ENCODE data around the gene LHX5. TPM values are rescaled to one million over a fixed set of nuclear protein-coding genes. Genes with fewer than 3 reads are reported as not detected.

LHX5 gene
- 0.07 TPM for polyA plus RNA-seq (2013, experiment 1 of 2)
- polyA plus RNA-seq (2013, experiment 2 of 2): 0.10 TPM

- 1% methylated on average over 38 of the region's 43 CpGs for WGBS, 2 experiments (ENCODE audit: insufficient coverage in 2 of 2)
- no peaks in the 10 kb centered on the region for H3K36me3 ChIP-seq (ENCODE audit: control insufficient read depth, insufficient read depth, low read length)
- no peaks in the 10 kb centered on the region for H3K9me3 ChIP-seq (ENCODE audit: control insufficient read depth, low read length)
- H3K4me1 ChIP-seq (ENCODE audit: control insufficient read depth, insufficient read depth, low read length, poor library complexity, severe bottlenecking): peaks cover 14% of the 10 kb centered on the region
- no peak within 1 kb of the TSS for H3K4me3 ChIP-seq (ENCODE audit: extremely low read depth, insufficient read depth, low read length, poor library complexity, severe bottlenecking)
- H3K27ac ChIP-seq (ENCODE audit: low read depth, low read length, severe bottlenecking): no peak within 1 kb of the TSS
These were observed at the start of gene LHX5 for GRCh38 chr12:113471619-113472171. Gene LHX5 (minus strand): TSS chr12:113471871. CDS start chr12:113471498, 373 bp downstream.

- no peaks in the 10 kb centered on the region for H3K9me3 ChIP-seq (ENCODE audit: control insufficient read depth, low read length)
- no peak overlapping the region for H3K4me3 ChIP-seq (ENCODE audit: extremely low read depth, insufficient read depth, low read length, poor library complexity, severe bottlenecking)
- no peak overlapping the region for H3K27ac ChIP-seq (ENCODE audit: low read depth, low read length, severe bottlenecking)
- H3K36me3 ChIP-seq (ENCODE audit: control insufficient read depth, insufficient read depth, low read length): no peaks in the 10 kb centered on the region
- H3K4me1 ChIP-seq (ENCODE audit: control insufficient read depth, insufficient read depth, low read length, poor library complexity, severe bottlenecking): peaks cover 4% of the 10 kb centered on the region
- 53 to 70% methylated on average over 13 to 18 of the region's 40 CpGs for WGBS, 2 experiments (ENCODE audit: insufficient coverage in 2 of 2)
These were observed 48.0 kb upstream of the LHX5 start for GRCh38 chr12:113519464-113520307.

DNA sequence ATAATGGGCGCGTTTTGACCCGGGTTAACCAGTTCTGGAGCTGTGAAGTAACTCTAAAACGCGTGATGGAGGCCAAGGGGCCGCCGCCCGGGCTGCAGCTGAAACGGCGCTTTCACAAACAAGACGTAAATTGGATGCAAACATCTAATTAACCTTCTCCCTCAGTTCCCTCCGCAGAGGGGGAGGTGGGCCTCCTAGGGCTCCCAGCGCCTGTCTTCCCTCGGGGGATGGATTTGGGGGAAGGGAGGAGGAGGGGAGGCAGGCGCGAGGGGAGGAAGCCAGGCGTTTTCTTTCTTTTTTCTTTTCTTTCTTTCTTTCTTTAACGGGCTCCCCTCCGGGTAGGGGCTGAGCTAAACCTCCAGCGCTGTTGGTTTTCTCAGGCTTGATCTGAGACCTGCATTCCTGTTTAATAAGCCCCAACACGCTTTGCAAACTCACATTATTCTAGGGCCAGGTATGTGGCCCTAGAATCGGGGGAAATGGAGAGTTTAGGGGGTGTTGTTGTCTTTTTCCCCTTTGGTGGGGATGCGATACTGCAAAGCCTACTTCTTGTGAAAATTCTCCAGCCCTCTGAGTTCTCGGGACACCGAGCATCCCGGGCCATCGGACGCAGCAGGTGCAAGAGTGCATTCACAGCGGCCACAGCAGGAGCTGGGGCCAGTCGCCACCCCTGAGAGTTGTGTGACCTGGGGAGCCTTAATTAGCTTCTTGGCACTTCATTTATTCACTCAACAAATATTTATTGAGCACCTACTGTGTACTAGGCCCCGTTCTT, 43.6 kb upstream of the LHX5 start:
- no peak overlapping the region for H3K4me3 ChIP-seq (ENCODE audit: extremely low read depth, insufficient read depth, low read length, poor library complexity, severe bottlenecking)
- H3K36me3 ChIP-seq (ENCODE audit: control insufficient read depth, insufficient read depth, low read length): no peaks in the 10 kb centered on the region
- peaks cover 6% of the 10 kb centered on the region for H3K4me1 ChIP-seq (ENCODE audit: control insufficient read depth, insufficient read depth, low read length, poor library complexity, severe bottlenecking)
- H3K27ac ChIP-seq (ENCODE audit: low read depth, low read length, severe bottlenecking): no peak overlapping the region
- no peaks in the 10 kb centered on the region for H3K9me3 ChIP-seq (ENCODE audit: control insufficient read depth, low read length)
- WGBS, 2 experiments (ENCODE audit: insufficient coverage in 2 of 2): 1 to 3% methylated on average over 12 to 13 of the region's 31 CpGs

- WGBS, 2 experiments (ENCODE audit: insufficient coverage in 2 of 2): 40 to 45% methylated on average over 3 to 5 of the region's 8 CpGs
- Histone ChIP-seq H3K4me3 (ENCODE audit: extremely low read depth, insufficient read depth, low read length, poor library complexity, severe bottlenecking) (no peak overlapping the region), H3K9me3 (ENCODE audit: control insufficient read depth, low read length) (no peaks in the 10 kb centered on the region), H3K36me3 (ENCODE audit: control insufficient read depth, insufficient read depth, low read length) (no peaks in the 10 kb centered on the region), H3K4me1 (ENCODE audit: control insufficient read depth, insufficient read depth, low read length, poor library complexity, severe bottlenecking) (peaks cover 6% of the 10 kb centered on the region), H3K27ac (ENCODE audit: low read depth, low read length, severe bottlenecking) (no peak overlapping the region)
These were observed 42.9 kb upstream of the LHX5 start for GRCh38 chr12:113514602-113515001.

DNA sequence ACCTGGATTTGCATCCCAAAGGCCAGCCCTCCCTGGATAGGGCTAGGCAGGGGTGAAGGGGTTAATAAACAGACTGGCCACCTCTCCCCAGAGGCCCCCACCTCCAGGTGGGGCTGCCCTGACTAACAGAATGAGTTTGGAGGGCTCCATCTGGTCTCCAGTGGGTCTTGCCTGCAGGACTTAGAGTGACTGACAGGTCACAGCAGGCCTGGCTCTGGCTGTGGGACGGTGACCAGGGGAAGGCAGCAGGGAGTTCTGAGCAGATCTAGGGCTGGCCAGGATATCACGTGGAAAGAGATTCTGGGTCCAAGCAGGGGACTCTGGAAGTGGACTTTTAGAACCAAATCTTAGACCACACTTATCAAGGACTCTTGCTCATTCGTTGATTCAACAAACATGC, 40.9 kb upstream of the LHX5 start:
- Histone ChIP-seq H3K9me3 (ENCODE audit: control insufficient read depth, low read length) (no peaks in the 10 kb centered on the region), H3K4me3 (ENCODE audit: extremely low read depth, insufficient read depth, low read length, poor library complexity, severe bottlenecking) (no peak overlapping the region), H3K27ac (ENCODE audit: low read depth, low read length, severe bottlenecking) (no peak overlapping the region), H3K4me1 (ENCODE audit: control insufficient read depth, insufficient read depth, low read length, poor library complexity, severe bottlenecking) (peaks cover 6% of the 10 kb centered on the region), H3K36me3 (ENCODE audit: control insufficient read depth, insufficient read depth, low read length) (no peaks in the 10 kb centered on the region)
- WGBS, 2 experiments (ENCODE audit: insufficient coverage in 2 of 2): 14% methylated on average over 1 of the region's 3 CpGs; no CpG with 5 or more reads in 1 of the 2 experiments

GRCh38 chr12:113506867-113507266, 35.2 kb upstream of the LHX5 start:
- no peaks in the 10 kb centered on the region for H3K36me3 ChIP-seq (ENCODE audit: control insufficient read depth, insufficient read depth, low read length)
- no peak overlapping the region for H3K4me3 ChIP-seq (ENCODE audit: extremely low read depth, insufficient read depth, low read length, poor library complexity, severe bottlenecking)
- H3K27ac ChIP-seq (ENCODE audit: low read depth, low read length, severe bottlenecking): no peak overlapping the region
- WGBS, 2 experiments (ENCODE audit: insufficient coverage in 2 of 2): 94 to 95% methylated on average over 2 of the region's 2 CpGs
- H3K9me3 ChIP-seq (ENCODE audit: control insufficient read depth, low read length): no peaks in the 10 kb centered on the region
- H3K4me1 ChIP-seq (ENCODE audit: control insufficient read depth, insufficient read depth, low read length, poor library complexity, severe bottlenecking): no peaks in the 10 kb centered on the region

GRCh38 chr12:113505941-113506340, 34.3 kb upstream of the LHX5 start:
- Histone ChIP-seq H3K36me3 (ENCODE audit: control insufficient read depth, insufficient read depth, low read length) (no peaks in the 10 kb centered on the region), H3K9me3 (ENCODE audit: control insufficient read depth, low read length) (no peaks in the 10 kb centered on the region), H3K4me3 (ENCODE audit: extremely low read depth, insufficient read depth, low read length, poor library complexity, severe bottlenecking) (no peak overlapping the region), H3K27ac (ENCODE audit: low read depth, low read length, severe bottlenecking) (no peak overlapping the region), H3K4me1 (ENCODE audit: control insufficient read depth, insufficient read depth, low read length, poor library complexity, severe bottlenecking) (no peaks in the 10 kb centered on the region)
- WGBS, 2 experiments (ENCODE audit: insufficient coverage in 2 of 2): 64 to 68% methylated on average over 5 to 7 of the region's 7 CpGs

GRCh38 chr12:113504917-113505316, 33.2 kb upstream of the LHX5 start:
- WGBS, 2 experiments (ENCODE audit: insufficient coverage in 2 of 2): 79 to 85% methylated on average over 8 of the region's 8 CpGs
- H3K27ac ChIP-seq (ENCODE audit: low read depth, low read length, severe bottlenecking): no peak overlapping the region
- no peaks in the 10 kb centered on the region for H3K9me3 ChIP-seq (ENCODE audit: control insufficient read depth, low read length)
- H3K4me3 ChIP-seq (ENCODE audit: extremely low read depth, insufficient read depth, low read length, poor library complexity, severe bottlenecking): no peak overlapping the region
- H3K4me1 ChIP-seq (ENCODE audit: control insufficient read depth, insufficient read depth, low read length, poor library complexity, severe bottlenecking): no peaks in the 10 kb centered on the region
- no peaks in the 10 kb centered on the region for H3K36me3 ChIP-seq (ENCODE audit: control insufficient read depth, insufficient read depth, low read length)

- H3K9me3 ChIP-seq (ENCODE audit: control insufficient read depth, low read length): no peaks in the 10 kb centered on the region
- 30 to 37% methylated on average over 3 to 6 of the region's 9 CpGs for WGBS, 2 experiments (ENCODE audit: insufficient coverage in 2 of 2)
- H3K27ac ChIP-seq (ENCODE audit: low read depth, low read length, severe bottlenecking): no peak overlapping the region
- no peaks in the 10 kb centered on the region for H3K4me1 ChIP-seq (ENCODE audit: control insufficient read depth, insufficient read depth, low read length, poor library complexity, severe bottlenecking)
- H3K4me3 ChIP-seq (ENCODE audit: extremely low read depth, insufficient read depth, low read length, poor library complexity, severe bottlenecking): no peak overlapping the region
- no peaks in the 10 kb centered on the region for H3K36me3 ChIP-seq (ENCODE audit: control insufficient read depth, insufficient read depth, low read length)
These were observed 29.2 kb upstream of the LHX5 start for GRCh38 chr12:113500782-113501311.

DNA sequence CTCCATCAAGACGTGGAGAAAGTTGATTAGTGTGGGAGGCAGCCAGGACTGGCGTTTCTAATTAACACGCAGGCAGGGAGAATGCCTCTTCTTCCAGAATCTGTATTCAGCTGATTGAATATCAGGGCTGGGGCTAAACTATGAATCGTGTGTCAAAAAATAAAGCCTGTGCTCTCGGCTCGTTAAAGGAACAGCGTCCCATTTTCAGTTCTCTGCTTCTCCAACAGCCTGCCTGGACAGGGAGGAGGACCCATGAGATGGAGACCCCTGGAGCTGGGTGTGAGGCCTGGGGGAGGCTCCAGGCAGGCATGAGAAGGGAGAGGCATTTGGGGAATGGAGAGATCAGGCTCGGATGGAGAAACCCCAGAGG, 28.6 kb upstream of the LHX5 start:
- WGBS, 2 experiments (ENCODE audit: insufficient coverage in 2 of 2): 53 to 63% methylated on average over 5 to 8 of the region's 8 CpGs
- Histone ChIP-seq H3K36me3 (ENCODE audit: control insufficient read depth, insufficient read depth, low read length) (no peaks in the 10 kb centered on the region), H3K27ac (ENCODE audit: low read depth, low read length, severe bottlenecking) (no peak overlapping the region), H3K9me3 (ENCODE audit: control insufficient read depth, low read length) (no peaks in the 10 kb centered on the region), H3K4me3 (ENCODE audit: extremely low read depth, insufficient read depth, low read length, poor library complexity, severe bottlenecking) (no peak overlapping the region), H3K4me1 (ENCODE audit: control insufficient read depth, insufficient read depth, low read length, poor library complexity, severe bottlenecking) (no peaks in the 10 kb centered on the region)

All from mesodermal cell (in vitro differentiated cells).